Measurements from ENCODE around the gene PKLR.

Gene PKLR

GRCh38 chr1:155305881-155306391, 4.7 kb upstream of the PKLR start:
- peak; percentile 23 for DNase-seq (ENCODE audit: low read depth)
- H3K4me3 ChIP-seq (replicated peaks; ENCODE audit: low read depth, low read length): no peak overlapping the region
- TF ChIP-seq CTCF (IDR thresholded peaks at IDR 0.05; ENCODE audit: low read length, missing control alignments): no peak

- DNase-seq (ENCODE audit: low read depth): no peak
- TF ChIP-seq CTCF (IDR thresholded peaks at IDR 0.05; ENCODE audit: low read length, missing control alignments): no peak
- no peak overlapping the region for H3K4me3 ChIP-seq (replicated peaks; ENCODE audit: low read depth, low read length)
These were observed 3.4 kb upstream of the PKLR start for GRCh38 chr1:155304558-155305063.

GRCh38 chr1:155300553-155301329, 497 bp downstream of the PKLR start:
- no peak overlapping the region for H3K4me3 ChIP-seq (replicated peaks; ENCODE audit: low read depth, low read length)
- TF ChIP-seq CTCF (IDR thresholded peaks at IDR 0.05; ENCODE audit: low read length, missing control alignments): no peak
- DNase-seq (ENCODE audit: low read depth): no peak

- no peak for DNase-seq (ENCODE audit: low read depth)
- no peak for TF ChIP-seq CTCF (IDR thresholded peaks at IDR 0.05; ENCODE audit: low read length, missing control alignments)
- no peak overlapping the region for H3K4me3 ChIP-seq (replicated peaks; ENCODE audit: low read depth, low read length)
These were observed 1.2 kb downstream of the PKLR start for GRCh38 chr1:155300024-155300423.

- TF ChIP-seq CTCF (IDR thresholded peaks at IDR 0.05; ENCODE audit: low read length, missing control alignments): no peak
These were observed 3.9 kb downstream of the PKLR start for GRCh38 chr1:155297384-155297783.

GRCh38 chr1:155296661-155297060, 4.6 kb downstream of the PKLR start:
- no peak overlapping the region for H3K4me3 ChIP-seq (replicated peaks; ENCODE audit: low read depth, low read length)
- DNase-seq (ENCODE audit: low read depth): no peak
- no peak for TF ChIP-seq CTCF (IDR thresholded peaks at IDR 0.05; ENCODE audit: low read length, missing control alignments)

More at GRCh38 chr1:155297384-155297783, 3.9 kb downstream of the PKLR start:
- no peak for DNase-seq (ENCODE audit: low read depth)
- H3K4me3 ChIP-seq (replicated peaks; ENCODE audit: low read depth, low read length): no peak overlapping the region

GRCh38 chr1:155295942-155296267, 5.3 kb downstream of the PKLR start:
- no peak for TF ChIP-seq CTCF (IDR thresholded peaks at IDR 0.05; ENCODE audit: low read length, missing control alignments)
- DNase-seq (ENCODE audit: low read depth): no peak
- no peak overlapping the region for H3K4me3 ChIP-seq (replicated peaks; ENCODE audit: low read depth, low read length)
